GM21423 (cell line): ENCODE measurements around the gene SEH1L.
"Not testable (repeated sequence)": the region's sequence is repeated elsewhere in the genome, so short reads cannot be mapped to it uniquely, and the experiment has no call there.

ENCODE experiments used
- ATAC-seq: cut with Tn5 transposase; IDR thresholded peaks from one replicate; pipeline ENCODE4 v1.9.1; 2021; ENCODE audit warnings: mild to moderate bottlenecking, moderate library complexity; ENCODE audit not compliant: unreplicated experiment

SEH1L gene

GRCh38 chr18:12943215-12943614 lies 4.6 kb upstream of the SEH1L start:
- no peak for ATAC-seq

DNA sequence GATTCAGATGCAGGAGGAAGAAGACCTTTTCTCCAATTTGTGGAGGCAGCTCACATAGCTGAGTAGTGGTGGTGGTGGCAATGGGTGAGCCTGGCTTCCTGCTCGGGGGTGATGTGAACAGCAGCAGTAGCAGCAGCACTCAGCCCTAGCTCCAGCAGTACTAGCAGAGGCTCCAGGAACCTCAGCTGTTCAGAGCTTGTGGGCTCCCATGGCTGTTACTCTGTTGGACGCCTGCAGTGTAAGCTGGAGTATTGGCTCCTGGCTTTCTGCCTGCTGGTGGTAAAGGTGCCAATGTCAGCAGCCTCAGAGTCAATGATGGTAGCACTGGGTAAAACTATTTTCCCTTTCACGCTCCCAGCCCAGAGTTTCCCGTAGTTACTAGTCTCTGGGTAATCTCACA lies 3.1 kb upstream of the SEH1L start:
- no peak for ATAC-seq

DNA sequence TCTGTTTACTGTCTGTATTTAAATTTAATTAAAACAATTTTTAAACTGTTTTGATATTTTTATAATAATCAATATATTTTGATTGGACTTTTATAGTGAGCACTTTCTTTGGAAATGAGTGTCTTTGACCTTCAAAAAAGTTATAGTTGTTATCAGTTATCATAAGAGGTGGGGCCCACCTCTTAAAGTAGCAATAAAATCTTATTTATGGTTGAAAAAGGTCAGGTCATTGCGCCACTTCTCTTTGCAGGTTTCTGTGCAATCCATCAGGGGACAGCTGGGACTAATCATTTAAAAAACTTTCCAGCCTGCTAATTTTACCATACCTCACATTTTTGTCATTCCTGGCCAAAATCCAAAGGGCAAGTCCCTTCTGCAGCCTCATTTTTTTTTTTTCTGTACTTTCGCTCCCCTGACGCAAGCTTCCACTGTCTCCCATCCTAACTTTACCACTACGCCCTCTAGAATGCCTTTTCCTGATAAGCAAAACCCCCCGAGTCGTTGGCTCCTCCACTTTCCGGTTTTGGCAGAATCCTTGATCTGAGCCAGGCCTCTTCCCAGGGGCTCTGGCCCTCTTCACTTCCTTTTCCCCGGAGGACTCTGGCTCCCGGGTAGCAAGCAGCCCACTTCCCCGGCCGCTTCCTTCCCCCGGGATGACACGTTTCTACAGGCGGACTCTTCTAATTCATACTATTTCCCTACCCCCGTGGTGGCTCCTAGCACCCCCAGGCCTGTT lies 1.1 kb upstream of the SEH1L start:
- ATAC-seq, result no peak

GRCh38 chr18:12948050-12948804 lies 416 bp downstream of the SEH1L start:
- peak; percentile 70 for ATAC-seq

DNA sequence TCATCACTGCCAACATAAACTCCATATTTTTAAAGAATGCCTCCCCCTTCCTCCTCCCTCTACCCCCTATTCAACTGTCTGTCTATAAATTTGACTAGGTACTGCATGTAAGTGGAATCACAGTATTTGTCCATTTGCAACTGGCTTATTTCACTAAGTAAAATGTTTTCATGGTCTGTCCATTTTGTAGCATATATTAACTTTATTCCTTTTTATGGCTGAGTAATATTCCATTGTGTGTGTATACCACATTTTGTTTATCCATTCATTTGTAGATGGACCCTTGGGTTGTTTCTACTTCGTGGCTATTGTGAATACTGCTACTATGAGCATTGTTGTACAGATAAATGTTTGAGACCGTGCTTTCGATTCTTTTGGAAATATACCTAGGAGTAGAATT lies 10.7 kb downstream of the SEH1L start:
- no peak for ATAC-seq

GRCh38 chr18:12960395-12960794 lies 12.6 kb downstream of the SEH1L start:
- no peak for ATAC-seq

- ATAC-seq, result no peak
These were observed 13.1 kb downstream of the SEH1L start for GRCh38 chr18:12960853-12961397.

- no peak for ATAC-seq
These were observed 15.3 kb downstream of the SEH1L start for GRCh38 chr18:12963069-12963468.

- no peak for ATAC-seq
These were observed 20.3 kb downstream of the SEH1L start for GRCh38 chr18:12968115-12968514.

DNA sequence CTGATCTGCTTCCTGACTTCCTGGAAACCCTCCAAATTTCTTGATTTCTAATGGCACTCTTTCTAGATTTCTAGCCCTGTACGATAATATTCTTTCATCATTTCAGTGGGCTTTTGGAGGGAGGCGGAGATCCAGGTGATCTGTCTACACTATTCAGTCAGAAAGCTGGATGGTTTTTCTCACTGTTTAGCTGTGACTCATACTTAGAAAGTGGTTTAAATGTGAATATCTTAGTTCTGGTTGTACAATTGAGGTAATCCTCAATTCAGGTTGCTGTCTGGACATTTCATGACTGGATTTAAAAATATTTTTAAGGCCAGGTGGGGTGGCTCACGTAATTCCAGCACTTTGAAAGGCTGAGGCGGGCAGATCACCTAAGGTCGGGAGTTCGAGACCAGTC lies 20.8 kb downstream of the SEH1L start:
- ATAC-seq, result no peak

DNA sequence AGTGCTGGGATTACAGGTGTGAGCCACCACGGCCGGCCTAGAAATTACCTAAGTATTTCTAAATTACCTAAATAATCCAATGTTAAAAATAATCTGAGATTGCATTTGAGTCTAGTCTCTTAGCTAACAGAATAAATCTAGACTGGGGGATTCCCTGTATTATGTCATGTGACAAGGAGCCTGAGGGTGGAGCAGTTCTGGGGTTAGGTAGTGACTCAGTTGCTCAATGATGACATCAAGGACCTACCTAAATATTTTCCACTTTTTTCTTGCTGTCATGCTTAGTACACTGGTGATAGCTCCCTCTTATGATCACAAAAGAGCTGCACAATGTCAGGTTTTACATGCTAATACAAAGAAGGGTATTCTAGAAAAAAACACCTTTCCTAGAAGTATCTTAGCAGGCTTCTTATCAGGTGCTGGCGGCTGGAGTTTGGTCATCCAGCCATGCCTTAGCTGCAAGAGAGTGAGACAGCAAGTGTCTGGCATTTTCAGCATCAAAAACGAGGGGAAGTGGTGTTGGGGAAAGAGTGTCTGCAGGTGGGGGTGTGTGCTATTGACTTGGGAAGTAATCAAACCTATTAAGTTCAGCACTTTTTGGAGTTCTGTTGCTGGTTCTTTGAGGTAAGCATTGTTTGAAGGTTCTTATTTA lies 25.9 kb downstream of the SEH1L start:
- ATAC-seq, result no peak

DNA sequence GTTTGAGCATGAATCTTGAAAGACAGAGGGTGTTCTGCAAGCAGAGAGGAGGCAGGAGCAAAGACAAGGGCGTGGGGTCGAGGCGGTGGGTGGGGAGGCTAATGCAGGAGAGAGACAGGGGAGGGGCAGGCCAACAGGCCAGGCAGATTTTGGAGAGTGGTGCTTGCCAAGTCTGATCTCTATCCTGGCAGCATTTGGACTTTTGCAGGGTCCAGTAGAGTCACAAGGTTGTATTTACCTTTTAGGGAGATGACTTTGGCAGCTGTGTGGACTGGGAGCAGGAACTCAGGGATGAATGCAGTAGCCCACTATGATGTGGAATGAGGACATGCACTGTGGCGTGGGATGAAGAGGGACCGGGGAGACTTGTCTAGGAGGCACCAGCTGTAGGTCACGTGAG lies 27.7 kb downstream of the SEH1L start:
- ATAC-seq, result no peak

DNA sequence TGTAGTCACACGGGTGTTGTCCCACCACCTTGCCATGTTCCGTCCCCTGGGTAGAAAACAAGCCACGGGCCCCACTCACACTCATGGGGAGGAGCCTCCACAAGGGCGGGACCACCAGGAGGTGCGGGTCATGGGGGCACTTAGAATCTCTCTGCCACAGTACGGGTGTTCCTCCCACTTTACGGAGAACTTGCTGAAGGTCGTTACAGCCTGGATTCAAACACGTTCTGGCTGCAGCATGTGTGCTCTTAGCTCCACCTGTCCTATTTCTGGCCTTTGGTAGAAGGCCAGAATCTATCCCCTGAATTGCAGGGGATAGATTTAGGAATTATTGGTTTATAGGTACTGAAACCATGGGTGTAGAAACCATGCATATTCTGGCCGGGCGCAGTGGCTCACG lies 28.5 kb downstream of the SEH1L start:
- no peak for ATAC-seq

DNA sequence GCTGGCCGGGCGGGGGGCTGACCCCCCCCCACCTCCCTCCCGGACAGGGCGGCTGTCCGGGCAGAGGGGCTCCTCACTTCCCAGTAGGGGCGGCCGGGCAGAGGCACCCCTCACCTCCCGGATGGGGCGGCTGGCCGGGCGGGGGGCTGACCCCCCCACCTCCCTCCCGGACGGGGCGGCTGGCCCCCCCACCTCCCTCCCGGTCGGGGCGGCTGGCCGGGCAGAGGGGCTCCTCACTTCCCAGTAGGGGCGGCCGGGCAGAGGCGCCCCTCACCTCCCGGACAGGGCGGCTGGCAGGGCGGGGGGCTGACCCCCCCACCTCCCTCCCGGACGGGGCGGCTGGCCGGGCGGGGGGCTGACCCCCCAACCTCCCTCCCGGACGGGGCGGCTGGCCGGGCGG lies 32.3 kb downstream of the SEH1L start:
- ATAC-seq, result not testable (repeated sequence)

DNA sequence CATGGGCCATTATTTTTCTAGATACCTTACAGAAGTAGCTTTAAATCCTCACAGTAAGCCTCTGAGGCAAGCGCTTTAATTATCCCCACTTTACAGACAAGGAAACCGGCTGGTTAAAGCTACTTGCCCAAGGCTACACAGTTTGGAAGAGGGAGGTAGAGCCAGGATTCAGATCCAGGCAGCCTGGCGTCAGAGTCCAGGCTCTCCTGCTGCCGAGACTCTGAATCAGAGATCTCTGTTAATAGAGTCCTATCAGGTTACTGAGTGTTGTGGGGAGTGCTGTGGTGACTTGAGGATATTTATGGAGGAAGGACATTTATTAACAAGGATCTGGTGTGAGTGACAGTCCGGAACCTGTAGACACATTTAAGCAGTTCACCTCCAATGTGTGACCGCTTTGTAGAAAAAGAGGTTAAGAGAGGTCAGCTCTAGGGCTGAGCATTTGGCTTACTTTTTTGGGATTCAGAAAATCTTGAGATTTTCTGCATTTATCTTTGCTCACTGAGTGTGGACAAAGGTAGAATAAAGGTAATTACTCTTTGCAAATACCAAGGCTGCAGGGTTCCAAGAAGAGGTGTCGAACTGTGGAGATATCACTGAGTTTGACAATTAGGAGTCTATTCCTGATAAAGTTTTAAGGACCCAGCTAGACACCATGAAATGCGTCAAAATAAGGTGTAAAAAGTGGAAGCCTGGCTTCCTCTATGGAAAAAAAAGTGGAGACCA lies 41.7 kb downstream of the SEH1L start:
- ATAC-seq, result no peak

DNA sequence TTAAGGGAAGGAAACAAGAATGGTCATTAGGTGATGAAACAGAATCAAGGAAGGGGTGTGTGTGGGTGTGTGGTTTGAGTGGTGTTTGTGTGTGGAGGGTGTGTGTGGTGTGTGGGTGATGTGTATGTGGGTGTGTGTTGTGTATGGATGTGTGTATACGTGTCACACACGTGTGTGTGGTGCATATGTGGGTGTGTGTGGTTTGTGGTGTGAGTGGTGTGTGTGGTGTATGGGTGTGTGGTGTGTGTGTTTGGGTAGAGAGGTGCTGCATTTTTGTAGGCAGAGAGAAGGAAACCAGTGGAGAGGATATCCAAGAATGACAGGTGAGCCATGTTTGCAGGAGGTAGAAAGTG lies 42.3 kb downstream of the SEH1L start:
- no peak for ATAC-seq

- ATAC-seq, result peak; percentile 0
These were observed 42.8 kb downstream of the SEH1L start for GRCh38 chr18:12990641-12990966.

DNA sequence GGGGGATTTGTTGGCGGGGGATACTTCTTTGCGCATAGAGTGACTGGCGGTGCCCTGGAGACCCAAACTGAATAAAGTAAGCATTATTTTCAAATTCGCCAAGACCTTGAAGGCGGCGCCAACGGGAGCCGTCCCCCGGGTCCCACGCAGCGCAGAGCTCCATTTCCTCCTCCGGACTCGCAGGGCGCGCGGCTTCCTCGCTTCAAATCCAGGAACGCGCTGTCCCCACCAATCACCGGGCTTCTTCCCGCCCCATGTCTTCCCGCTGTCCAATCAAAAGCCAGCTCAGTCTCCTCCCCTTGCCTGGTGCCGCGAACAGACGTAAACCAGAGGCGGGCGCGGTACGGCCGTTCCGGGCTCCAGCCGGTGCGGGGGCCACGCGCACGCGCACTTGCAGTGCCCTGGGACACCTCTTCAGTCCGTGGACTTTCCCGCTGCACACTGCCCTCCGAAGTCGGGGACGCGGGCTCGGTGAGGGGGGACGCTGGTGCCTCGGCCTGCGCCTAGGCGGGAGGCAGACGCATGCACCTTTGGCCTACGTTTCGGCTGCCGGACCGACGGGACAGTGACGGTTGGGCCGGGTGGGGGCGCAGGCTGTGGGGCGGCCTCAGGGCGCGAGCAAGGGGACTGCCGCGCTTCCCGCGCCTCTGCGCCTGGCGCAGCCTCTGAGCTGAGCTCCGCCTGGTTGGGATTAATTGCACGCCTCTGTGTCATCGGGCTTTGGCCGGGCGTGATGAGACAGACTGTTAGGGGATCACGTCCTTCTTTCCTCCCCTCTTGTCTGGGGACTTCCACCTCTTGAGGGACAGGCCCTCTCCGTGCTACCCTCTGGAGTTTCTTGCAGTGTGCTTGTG lies 43.4 kb downstream of the SEH1L start, which contains the start of gene CEP192:
Gene CEP192, plus strand, starts transcription at position 396 of the 854 bp plus-strand sequence. CDS start 8,063 bp downstream, outside the sequence.
- peak; percentile 84 for ATAC-seq

DNA sequence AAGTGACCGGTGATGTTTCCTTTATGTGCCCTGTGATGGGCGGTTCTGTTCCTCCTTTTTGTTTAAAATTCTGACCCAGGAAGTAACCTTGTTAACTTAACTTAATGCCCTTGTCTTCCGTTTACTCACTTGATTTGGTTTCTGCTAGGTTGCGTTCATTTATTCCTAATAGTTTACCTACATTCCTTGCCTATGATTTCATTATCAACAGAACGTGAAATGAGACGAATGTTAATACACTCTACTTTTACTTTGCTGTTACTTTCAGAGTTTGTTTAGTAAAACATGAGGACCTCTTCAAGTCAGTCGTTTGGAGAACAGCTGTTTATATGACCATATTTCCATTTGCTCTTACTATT lies 44.0 kb downstream of the SEH1L start:
- ATAC-seq, result no peak

- no peak for ATAC-seq
These were observed 45.6 kb downstream of the SEH1L start for GRCh38 chr18:12993439-12993838.
